Duodenal mucosa (tissue), 2 donors: ENCODE results near the gene LMTK2.

ENCODE experiments used
- H3K27ac ChIP-seq: one replicate; pipeline ENCODE4 v1.7.0; 2013; ENCODE audit warnings: low read depth, low read length
- H3K27me3 ChIP-seq, 2 donors: one replicate each; pipeline ENCODE4 v1.7.0; 2013; ENCODE audit warnings: low read length in 2 of 2, control low read depth in 1 of 2; ENCODE audit not compliant: insufficient read depth in 2 of 2, control insufficient read depth in 1 of 2
- H3K36me3 ChIP-seq, 2 donors: one replicate each; pipeline ENCODE4 v1.7.0; 2013; ENCODE audit warnings: low read length in 2 of 2, control low read depth in 1 of 2; ENCODE audit not compliant: insufficient read depth in 2 of 2, control insufficient read depth in 1 of 2
- H3K4me1 ChIP-seq, 2 donors: one replicate each; pipeline ENCODE4 v1.7.0; 2013; ENCODE audit warnings: low read length in 2 of 2, control low read depth in 1 of 2; ENCODE audit not compliant: insufficient read depth in 2 of 2, control insufficient read depth in 1 of 2
- H3K4me3 ChIP-seq, 2 donors: one replicate each; pipeline ENCODE4 v1.7.0; 2013; ENCODE audit warnings: low read length in 2 of 2, low read depth in 1 of 2
- H3K9ac ChIP-seq, 2 donors: one replicate each; pipeline ENCODE4 v1.7.0; 2013; ENCODE audit warnings: low read length in 2 of 2, low read depth in 1 of 2
- H3K9me3 ChIP-seq, 2 donors: one replicate each; pipeline ENCODE4 v1.7.0; 2013; ENCODE audit warnings: low read length in 2 of 2, control low read depth in 1 of 2; ENCODE audit not compliant: control insufficient read depth in 1 of 2

The LMTK2 gene

DNA sequence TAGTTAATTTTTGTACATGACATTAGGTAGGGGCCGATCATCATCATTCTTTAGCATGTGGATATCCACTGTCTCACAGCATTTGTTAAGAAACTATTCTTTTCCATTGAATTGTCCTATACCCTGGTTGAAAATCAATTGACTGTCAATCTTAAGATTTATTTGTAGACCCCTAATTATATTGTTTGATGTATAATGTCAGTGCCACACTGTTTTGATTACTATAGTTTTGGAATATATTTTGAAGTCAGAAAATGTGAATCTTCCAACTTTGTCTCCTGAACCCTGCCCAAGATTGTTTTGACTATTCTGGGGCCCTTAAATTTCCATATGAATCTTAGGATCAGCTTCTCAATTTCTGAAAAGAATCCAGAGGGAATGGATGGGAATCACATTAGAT lies 6.6 kb upstream of the LMTK2 start:
- Histone ChIP-seq H3K4me1 (no peaks in the 10 kb centered on the region), H3K27ac (no peak overlapping the region), H3K9ac (no peak overlapping the region), H3K4me3 (no peak overlapping the region), H3K27me3 (no peaks in the 10 kb centered on the region), H3K36me3 (no peaks in the 10 kb centered on the region), H3K9me3 (peaks cover 12 to 14% of the 10 kb centered on the region in 2 donors)

DNA sequence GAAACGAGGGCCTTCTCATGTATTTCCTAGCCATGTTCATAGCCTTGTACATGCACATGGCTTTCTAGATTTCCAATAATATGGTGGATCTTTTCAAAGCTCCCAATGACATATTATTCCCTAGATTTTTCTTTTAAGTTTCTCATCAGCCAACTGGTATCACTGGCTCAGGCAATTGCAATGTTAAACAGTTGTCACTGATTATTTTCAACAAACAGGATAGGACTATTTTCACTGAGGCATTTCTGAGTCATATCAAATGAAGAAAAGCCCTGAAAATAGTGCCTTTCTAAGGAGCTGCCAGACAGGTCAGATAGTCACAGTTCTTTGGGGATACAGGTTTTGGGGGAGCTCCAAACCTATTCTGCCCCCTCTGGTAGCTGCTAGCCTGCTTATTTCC lies 4.5 kb upstream of the LMTK2 start:
- H3K9me3 ChIP-seq = peaks cover 7 to 11% of the 10 kb centered on the region in 2 donors
- no peaks in the 10 kb centered on the region for H3K27me3 ChIP-seq
- no peak overlapping the region for H3K27ac ChIP-seq
- H3K4me1 ChIP-seq = peaks cover 6 to 11% of the 10 kb centered on the region in 2 donors
- H3K9ac ChIP-seq = no peak overlapping the region
- no peak overlapping the region for H3K4me3 ChIP-seq
- H3K36me3 ChIP-seq = no peaks in the 10 kb centered on the region

DNA sequence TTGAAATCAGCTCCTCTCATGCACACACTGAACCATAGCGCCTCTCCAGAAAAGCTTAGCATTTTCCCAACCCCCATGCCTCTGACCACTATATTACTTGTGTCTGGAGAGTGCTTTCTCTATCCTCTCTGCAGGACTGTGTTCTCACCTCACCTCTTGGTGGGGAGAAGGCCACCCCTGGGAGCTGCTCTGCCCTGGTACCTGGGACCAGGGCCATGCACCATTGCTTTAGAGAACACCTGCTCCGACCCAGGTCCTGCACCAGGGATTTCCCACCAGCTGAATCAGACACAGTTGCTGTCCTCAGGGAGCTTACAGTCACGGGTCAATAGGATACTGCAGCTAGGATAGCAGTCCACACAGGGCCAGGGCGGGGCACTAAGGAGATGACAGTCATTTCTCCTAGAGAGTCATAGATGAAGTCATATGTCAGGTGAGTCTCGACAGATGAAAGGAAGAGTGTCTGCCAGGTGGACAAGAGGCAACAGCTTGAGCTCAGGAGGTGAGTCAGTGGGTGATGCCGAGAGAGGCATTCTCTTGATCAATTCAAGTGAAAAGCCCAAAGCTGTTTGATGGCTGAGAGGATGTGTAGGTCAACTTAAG lies 619 bp upstream of the LMTK2 start:
- Histone ChIP-seq H3K9ac (no peak overlapping the region), H3K27me3 (no peaks in the 10 kb centered on the region), H3K4me3 (no peak overlapping the region), H3K9me3 (peaks cover 0 to 4% of the 10 kb centered on the region in 2 donors), H3K36me3 (no peaks in the 10 kb centered on the region), H3K27ac (no peak overlapping the region), H3K4me1 (peaks cover 19 to 37% of the 10 kb centered on the region in 2 donors)

DNA sequence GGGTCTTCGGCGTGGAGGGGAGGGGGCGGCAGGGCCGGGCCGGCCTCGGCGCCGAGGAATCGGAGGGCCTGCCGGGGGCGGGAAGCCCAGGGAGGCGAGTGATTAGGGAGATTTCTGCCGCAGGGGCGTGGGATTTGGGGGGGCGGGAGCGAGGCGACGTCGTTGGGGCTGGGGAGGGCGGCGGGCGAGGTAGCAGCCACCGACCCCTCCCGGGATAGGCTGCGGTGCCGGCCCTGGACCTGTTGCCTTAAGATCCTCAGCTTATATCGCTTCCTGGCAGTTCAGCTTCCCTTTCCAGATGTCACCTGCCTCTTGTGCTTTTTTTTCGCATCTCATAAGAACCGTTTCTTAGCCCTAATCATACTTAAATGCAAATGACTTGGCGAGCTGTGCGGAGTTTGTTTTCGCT lies 655 bp downstream of the LMTK2 start:
- H3K27ac ChIP-seq = no peak overlapping the region

DNA sequence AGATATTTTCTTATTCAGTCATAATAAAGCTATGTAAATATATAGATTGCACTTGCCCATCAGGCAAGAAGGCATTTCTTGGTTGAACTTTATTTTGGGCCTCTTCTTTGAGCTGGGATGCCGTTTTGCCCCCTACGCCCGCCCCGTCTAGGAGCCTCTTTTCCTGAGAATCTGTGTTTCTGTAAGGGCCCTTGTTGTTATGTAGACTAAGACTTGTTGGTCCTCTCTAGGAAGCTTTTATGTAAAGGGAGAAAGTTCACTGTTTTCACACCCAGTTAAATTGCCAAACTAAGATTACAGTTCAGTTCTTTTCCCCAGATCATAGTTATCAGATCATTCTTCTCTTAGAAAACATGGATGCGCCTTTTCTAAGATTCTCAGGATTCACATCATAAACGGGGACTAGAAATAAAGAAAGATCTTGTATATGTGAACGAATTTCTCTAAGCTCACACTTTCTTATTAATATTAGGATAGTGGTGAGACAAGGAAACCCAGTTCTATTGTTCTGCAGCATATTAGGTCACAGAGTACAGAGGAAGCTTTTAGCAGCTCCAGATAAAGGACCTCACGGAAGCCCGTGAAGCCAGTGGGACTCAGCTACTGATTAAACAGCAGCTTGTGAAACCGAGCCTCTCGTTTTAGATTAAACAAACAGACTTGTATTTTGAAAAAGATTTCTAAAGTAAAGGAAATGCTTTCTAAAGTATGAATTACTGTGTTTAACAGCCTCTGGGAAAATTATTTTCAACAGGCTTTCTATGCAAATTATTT lies 3.8 kb downstream of the LMTK2 start:
- Histone ChIP-seq H3K4me1 (peaks cover 19 to 44% of the 10 kb centered on the region in 2 donors), H3K4me3 (peak overlapping the region; percentile 17 to 27), H3K9ac (peak overlapping the region; percentile 5 to 21), H3K27ac (no peak overlapping the region), H3K9me3 (no peaks in the 10 kb centered on the region), H3K36me3 (no peaks in the 10 kb centered on the region), H3K27me3 (no peaks in the 10 kb centered on the region)

More for the DNA sequence above, 655 bp downstream of the LMTK2 start:
- Histone ChIP-seq H3K9me3 (no peaks in the 10 kb centered on the region), H3K9ac (peak overlapping the region; percentile 78 to 91), H3K36me3 (no peaks in the 10 kb centered on the region), H3K4me3 (peak overlapping the region; percentile 82 to 89), H3K27me3 (no peaks in the 10 kb centered on the region), H3K4me1 (peaks cover 19 to 46% of the 10 kb centered on the region in 2 donors)

DNA sequence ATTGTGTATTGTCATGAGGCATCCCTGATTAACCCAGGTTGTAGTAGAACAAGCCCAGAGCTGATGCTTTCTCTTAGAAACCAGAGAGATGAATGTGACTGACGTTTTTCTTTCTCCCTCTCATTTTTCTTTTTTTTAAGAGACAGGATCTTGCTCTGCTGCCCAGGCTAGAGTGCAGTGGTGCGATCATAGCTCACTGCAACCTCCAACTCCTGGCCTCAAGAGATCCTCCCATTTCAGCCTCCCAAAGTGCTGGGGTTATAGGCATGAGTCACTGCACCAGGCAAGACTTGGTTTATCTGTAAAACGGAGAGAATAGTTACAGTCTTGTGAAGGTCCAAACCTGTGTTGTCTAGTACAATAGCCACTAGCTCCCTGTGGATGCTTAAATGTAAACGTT lies 5.4 kb downstream of the LMTK2 start:
- Histone ChIP-seq H3K27ac (no peak overlapping the region), H3K36me3 (no peaks in the 10 kb centered on the region)

DNA sequence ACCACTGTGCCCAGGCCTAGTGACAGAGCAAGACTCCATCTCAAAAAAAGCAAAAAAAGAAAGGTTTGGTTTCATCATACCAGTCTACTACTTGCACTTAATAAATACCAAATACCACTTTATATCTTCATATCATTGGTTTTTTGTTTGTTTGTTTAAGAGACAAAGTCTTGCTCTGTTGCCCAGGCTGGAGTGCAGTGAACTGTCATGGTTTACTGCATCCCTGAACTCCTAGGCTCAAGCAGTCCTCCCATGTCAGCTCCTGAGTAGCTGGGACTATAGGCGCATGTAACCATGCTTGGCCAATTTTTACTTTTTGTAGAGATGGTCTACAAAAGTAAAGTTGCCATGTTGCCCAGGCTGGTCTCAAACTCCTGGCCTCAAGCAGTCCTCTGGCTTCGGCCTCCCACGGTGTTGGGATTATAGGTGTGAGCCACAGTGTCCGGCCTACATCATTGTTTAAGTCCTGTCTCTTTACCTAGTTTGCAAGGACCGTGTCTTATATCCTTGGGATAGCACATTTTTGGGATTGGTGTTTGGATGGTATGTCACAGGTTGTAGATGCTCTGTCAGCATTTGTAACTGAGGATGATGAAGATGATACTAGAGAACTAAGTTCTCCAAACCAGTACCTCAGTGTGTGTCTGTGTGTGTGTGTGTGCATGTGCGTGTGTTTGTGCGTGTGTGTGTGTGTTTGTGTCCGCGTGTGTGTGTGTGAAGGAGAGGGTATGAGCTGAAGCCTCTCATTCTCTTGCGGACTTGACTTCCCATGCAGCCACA lies 9.3 kb downstream of the LMTK2 start:
- Histone ChIP-seq H3K4me3 (no peak overlapping the region), H3K4me1 (peaks cover 10 to 20% of the 10 kb centered on the region in 2 donors), H3K9ac (no peak overlapping the region), H3K36me3 (no peaks in the 10 kb centered on the region), H3K27me3 (no peaks in the 10 kb centered on the region), H3K9me3 (no peaks in the 10 kb centered on the region), H3K27ac (no peak overlapping the region)

More for the DNA sequence above, 5.4 kb downstream of the LMTK2 start:
- peaks cover 18 to 41% of the 10 kb centered on the region in 2 donors for H3K4me1 ChIP-seq
- H3K9me3 ChIP-seq = no peaks in the 10 kb centered on the region
- no peaks in the 10 kb centered on the region for H3K27me3 ChIP-seq
- H3K9ac ChIP-seq = no peak overlapping the region
- no peak overlapping the region for H3K4me3 ChIP-seq

DNA sequence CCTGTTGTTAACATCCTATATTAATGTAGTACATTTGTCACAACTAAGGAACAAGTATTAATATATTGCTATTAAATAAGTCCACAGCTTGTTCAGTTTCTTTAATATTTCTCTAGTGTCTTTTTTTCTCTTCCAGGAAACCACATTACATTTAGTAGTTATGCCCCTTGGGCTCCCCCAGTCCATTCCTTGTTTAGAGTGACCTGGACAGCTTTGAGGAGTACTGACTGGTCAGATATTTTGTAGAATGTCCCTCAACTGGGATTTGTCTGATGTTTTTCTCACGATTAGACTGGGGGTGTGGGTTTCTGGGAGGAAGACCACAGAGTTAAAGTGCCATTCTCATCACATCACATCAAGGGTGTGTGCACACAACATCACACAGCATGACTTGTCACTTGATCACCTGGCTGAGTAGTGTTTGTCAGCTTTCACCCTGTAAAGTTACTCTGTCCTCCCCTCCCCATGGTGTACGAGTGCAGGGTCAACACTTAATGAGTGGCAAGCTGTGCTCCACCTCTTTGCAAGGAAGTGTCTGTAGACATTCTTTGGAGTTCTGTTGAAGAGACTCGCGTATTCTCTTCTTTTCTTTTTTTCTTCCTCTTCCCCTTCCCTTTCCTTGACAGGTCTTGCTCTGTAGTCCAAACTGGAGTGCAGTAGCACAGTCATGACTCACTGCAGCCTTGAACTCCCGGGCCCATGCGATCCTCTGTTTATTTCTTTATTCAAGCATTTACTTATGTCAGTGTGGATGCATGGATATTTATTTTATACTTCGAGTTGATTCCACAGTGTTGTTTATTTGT lies 10.2 kb downstream of the LMTK2 start:
- no peak overlapping the region for H3K27ac ChIP-seq
- H3K4me1 ChIP-seq = peaks cover 10 to 11% of the 10 kb centered on the region in 2 donors
- no peak overlapping the region for H3K4me3 ChIP-seq
- H3K27me3 ChIP-seq = no peaks in the 10 kb centered on the region
- H3K36me3 ChIP-seq = no peaks in the 10 kb centered on the region
- H3K9ac ChIP-seq = no peak overlapping the region
- no peaks in the 10 kb centered on the region for H3K9me3 ChIP-seq

DNA sequence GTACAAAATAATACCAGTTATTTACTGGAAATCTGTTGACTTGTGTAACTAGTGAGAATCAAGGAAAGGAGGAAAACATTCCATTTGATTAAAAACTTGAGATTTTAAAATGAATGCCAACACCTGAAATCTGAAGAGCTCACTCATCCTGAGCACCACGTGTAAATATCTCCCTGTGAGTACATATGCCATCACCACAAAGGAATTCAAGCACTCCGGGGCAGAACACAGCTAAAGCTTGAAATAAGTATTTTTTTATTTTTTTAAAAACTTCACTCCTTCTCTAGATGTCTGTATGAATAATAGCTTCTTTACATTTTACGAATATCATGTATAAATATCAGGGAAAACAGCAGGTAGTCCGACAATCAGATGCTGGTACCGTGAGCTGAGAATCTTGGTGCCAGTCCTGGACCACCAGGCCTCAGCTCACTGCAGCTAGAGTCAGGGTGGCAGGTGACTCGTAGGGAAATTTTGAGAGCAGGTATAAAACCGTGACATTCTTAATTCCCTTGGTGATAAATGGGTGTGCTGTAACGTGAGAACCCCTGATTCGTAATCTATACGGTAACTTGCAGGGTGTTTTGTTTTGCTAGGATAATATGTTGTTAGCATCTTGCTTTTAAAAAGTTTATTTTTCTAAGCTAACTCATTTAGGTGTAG lies 12.7 kb downstream of the LMTK2 start:
- H3K4me1 ChIP-seq = peaks cover 10 to 13% of the 10 kb centered on the region in 2 donors
- no peak overlapping the region for H3K4me3 ChIP-seq
- H3K27me3 ChIP-seq = no peaks in the 10 kb centered on the region
- H3K27ac ChIP-seq = no peak overlapping the region
- no peaks in the 10 kb centered on the region for H3K9me3 ChIP-seq
- H3K36me3 ChIP-seq = no peaks in the 10 kb centered on the region
- no peak overlapping the region for H3K9ac ChIP-seq
